Amygdala (tissue), 56 donors: ENCODE data around the gene YY1.
"Not testable (repeated sequence)": the region's sequence is repeated elsewhere in the genome, so short reads cannot be mapped to it uniquely, and the experiment has no call there.

ENCODE experiments used
- DNase-seq, 56 donors: peaks; one replicate each; lab custom pipeline; 2025; lab: John Stamatoyannopoulos, UW

Gene YY1

DNA sequence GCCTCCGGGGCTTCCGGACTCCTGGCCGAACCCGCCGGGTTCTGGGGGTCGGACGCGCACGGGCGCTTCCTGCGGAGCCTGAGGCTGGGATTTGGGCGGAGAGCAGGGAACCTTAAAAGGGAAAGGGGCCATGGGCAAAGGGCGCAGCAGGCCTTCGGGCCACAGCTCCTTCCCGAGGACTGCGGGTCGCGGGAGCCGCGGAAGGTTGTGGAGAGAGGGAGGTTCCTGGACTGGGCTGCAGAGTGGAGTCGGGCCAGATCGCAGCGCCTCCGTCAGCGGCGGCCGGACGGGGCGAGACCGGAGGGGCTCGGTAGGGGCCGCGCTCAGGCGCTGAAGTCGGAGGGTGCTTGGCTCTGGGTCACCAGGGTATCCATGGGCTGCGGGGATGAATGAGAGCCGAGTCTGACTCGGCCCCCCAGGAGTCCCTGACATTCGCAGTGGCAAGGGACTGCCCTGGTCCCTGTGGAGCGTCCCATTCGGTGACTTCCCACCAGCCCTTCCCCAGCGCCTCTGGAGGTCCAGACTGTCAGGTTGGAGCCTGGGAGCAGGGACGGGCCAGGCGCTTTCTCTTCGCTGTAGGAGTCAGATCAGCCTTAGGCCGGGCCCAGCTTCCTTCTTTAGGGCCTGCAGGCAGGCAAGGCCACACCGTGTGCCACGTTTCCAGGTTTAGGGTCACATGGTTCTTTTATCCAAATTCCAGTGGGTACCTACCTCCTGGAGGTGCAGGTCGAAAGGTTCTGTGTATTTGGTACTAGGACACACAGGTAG lies 68.2 kb downstream of the YY1 start:
- DNase-seq = peak in 2 of 56 donors; percentile 36 to 37

DNA sequence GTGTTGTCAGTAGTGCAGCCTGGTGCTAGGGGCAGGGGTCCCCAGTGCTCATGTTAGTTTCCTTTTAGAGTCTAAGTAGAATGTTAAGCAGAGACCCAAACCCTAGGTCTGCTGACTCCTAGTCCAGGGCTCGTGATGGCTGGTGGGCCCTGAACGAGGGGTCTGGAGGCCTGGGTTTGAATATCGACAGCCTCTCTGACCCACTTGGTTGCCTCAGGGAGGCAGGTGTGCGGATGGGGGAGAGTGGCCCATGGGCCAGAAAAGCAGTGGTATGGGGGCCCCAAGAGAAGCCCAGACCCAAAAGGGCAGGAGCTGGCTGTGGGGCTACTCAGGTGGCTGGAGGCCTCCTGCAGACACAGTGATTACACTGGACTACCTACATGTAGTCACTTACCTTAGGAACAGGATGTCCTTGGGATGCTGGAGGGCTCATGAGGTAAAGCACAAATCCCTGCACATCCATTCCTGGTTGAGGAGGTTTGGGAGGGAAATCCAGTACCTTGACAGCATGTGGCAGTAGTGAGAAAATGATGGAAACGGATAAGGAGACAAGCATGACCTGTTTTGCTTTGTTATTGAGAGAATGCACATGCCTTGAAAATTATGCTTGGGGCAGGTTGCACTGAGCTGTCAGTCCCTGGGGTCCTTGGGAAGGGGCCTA lies 69.0 kb downstream of the YY1 start:
- DNase-seq = no peak

DNA sequence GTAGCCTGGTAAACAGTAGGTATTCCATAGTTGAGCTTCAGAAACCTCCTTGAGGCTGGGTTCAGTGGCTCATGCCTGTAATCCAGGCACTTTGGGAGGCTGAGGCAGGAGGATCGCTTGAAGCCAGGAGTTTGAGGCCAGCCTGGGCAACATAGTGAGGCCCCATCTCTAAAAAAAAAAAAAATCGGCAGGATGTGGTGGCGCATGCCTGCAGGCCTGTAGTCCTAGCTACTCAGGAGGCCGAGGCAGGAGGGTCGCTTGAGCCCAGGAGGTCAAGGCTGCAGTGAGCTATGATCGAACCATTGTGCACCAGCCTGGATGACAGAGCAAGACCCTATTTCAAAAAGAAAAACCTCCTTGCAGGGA lies 69.5 kb downstream of the YY1 start:
- DNase-seq = not testable (repeated sequence)

DNA sequence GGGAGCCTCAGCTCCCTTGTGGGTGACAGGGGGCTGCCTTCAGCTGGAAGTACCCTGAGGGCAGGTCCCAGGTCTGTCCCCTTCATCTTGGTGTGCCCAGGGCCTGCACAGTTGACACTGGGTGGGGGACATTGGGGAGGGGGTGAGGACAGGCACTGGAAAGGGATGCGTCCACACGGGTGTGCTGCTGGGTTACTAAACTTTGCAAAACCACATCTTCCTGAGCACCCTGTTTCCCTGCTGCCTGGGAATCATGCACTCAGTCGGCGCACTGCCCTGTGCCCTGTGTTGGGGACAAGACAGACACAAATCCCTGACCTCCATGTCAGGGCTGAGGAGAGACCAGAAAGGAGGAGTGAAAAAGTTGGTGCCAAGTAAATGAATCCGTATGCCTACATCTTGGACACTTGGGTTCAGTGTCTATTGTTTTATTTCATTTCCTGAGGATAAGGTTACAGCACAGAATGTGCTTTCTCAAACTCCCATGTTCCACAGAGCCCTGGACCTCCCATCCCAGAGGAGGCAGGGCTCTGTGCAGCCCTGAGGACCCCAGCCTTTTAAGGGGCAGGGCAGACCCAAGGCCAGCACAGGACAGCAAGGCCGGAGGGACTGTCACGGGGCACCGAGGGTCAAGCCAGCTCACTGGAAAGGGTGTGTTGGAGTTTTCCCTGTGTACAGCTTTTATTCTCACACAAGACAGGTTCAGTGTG lies 70.2 kb downstream of the YY1 start:
- no peak for DNase-seq

DNA sequence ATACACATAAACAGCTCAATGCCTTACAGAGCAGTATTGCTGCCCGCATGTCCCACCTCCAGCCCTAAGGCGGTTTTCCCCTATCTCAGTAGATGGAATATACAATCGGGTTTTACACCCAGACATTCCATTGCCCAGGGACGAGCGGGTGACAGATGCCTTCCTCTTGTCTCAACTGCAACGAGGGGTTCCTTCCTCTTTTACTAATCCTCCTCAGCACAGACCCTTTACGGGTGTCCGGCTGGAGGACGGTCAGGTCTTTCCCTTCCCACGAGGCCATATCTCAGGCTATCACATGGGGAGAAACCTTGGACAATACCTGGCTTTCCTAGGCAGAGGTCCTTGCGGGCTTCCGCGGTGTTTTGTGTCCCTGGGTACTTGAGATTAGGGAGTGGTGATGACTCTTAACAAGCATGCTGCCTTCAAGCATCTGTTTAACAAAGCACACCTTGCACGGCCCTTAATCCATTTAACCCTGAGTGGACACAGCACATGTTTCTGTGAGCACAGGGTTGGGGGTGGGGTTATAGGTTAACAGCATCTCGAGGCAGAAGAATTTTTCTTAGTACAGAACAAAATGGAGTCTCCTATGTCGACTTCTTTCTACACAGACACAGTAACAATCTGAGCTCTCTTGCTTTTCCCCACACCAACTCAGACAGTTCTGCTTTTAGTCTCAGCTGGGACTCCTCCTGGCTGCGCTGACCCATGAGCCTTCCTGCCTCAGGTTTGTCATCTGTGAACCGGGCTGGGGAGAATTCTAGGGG lies 73.3 kb downstream of the YY1 start:
- DNase-seq = not testable (repeated sequence)

DNA sequence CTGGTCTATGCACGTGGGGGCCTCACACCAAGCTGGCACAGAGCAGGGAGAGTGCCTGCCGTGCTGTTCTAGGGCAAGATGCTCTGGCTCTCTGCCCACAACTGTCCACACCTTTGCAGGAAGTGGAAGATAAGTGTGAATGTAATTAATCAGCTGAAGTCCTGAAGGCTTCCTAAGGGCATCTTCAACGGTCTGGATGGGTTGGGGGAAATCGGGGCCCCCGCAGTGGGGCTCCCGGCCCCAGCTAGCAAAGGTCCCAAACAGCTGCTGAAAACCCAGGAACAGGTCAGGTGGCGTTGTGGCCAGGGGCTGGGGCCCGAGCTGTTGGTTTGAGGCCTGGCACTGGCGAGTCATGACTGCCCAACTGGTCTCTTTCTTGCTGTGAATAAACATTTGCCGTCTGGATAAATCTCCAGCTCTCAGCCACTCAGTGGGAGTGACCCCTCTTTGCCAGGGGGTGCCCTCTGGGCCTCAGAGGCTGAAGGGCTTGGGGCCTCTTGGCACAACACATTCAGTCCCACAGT lies 74.0 kb downstream of the YY1 start:
- no peak for DNase-seq

DNA sequence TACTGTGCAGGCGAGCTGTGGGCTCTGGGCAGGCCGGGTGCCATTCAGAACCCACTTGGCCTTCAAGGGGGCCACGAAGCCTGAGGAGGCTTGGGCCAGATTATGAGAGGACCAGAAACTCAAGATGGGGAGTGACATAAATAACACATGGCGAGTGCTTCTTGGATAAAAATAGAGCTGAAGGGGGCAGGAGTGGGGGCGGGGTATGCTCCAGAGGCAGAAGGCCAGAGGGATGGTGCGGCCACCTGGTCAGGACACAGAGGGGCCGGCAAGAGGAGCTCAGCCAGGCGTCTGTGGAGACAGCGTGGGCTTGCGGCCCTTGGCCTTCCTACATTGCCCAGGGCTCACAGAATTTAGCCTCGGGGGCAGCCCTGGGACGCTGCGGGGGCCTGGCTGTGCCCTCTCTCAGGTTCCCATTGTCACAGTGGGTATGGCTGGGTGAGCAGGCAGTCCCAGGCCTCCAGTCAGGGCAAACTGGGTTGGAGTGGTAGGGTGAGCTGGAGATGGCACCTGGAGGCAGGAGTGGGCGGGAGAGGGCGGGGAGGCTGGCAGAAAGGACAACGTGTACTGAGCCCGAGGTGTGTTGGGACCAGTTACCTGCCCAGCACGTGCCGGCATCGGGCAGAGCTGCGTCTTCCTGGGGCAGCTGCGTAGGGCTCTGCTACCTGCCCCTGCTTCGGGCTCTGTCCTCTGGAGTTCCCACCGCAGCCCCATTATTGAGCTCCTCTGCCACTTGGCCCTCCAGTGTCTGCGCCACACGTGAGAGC lies 74.7 kb downstream of the YY1 start:
- no peak for DNase-seq

DNA sequence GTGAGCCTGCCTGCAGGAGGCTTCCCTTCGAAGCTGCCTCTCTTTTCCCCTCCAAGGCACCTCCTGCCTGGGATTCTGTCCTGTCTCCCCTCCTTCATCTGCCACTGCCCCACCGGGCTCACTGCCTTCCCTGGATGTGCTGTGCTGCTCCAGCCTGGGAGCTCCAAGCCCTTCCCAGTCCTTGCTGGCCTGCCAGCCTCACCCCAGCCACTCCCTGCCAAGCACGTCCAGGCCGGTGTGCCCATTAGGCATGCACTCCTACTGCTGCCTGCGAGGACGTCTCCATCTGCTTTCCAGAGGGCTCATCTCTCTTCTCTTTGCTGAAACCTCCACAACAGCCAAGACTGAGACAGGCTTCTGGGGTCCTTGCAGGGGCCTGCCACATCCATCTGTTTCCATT lies 75.8 kb downstream of the YY1 start:
- DNase-seq = no peak

DNA sequence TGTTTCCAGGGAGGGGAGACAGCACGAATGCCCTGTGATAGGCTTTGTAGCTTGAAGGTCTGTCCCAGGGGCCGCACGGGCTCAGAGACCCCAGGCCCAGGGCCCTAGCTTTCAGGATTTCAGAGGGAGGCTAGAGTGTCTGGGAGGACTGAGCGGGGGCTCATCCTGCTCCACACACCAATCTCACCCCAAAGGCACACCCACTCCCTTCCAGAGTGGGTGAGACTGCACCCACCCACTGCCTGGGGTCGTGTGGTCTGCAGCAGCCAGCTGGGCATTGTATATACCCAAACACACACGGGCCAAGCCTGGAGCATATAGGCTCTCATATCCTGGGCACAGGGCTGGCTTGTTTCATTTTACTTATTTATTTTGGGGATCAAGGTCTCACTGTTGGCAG lies 78.4 kb downstream of the YY1 start:
- no peak for DNase-seq

DNA sequence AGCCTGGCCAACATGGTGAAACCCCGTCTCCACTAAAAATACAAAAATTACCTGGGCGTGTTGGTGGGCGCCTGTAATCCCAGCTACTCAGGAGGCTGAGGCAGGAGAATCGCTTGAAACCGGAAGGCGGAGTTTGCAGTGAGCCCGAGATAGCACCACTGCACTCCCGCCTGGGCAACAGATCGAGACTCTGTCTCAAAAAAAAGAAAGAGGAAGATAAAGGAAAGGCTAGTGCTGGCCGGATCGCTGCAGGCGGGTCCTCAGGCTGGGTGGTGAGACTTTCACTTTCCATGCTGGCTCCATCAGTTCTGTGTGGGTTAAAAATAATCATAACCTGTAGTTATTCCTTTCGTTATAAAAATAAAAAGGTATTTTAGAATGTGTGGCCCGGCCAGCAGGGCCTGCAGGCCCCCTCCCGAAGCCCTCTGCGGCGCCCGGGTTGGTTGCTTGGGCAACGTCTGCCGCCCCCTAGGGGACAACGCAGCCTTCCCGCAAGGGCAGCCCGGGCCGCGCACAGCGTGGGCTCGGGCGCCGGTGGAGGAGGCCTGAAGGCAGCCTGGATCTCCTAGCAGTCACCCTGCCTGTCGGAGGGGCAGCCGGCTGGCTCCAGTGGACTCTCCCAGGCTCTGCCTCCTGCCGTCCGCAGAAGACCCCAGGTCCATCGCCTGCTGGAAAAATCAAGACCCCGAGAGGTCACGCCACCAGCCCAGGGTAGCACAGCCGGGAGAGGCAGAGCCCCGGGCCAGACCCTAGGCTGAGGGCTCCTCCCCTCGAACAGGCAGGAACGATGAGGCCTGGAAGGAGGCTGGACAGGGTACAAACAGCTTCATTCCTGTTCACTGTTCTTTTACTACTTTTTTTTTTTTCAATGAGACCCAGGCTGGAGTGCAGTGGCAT lies 79.2 kb downstream of the YY1 start:
- DNase-seq = peak in 23 of 56 donors; percentile 9 to 70 (median 36)

DNA sequence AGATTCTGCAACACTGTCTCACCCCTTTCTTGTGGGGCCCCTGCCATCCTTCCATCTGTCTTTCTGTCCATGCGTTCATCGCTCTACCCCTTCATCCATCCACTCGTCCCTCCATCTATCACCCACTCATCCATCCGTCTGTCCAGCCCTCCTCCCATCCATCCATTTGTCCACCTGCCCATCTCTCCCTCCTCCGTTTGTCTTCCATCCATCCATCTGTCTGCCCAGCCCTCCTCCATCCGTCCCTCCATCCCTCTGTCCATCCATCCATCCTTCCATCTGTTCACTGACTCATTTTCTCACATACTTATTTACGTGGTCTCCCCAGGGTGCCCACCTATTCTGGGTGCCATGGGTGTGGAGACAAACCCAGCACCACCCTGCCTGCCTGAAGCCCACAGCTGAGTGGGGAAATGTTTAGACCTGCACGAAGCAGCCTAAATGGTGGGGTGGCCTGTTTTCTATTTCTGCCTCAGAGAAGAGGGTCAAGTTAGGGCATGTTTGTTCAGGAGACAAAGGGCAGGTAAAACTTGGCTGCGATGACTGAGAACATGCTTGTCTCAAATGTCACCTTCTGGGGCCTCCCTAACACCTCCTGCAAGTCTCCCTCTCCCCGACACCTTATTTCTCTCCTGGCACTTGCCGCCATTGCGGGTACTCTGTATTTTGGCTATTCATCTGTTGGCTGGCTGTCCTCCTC lies 81.4 kb downstream of the YY1 start:
- DNase-seq = no peak

DNA sequence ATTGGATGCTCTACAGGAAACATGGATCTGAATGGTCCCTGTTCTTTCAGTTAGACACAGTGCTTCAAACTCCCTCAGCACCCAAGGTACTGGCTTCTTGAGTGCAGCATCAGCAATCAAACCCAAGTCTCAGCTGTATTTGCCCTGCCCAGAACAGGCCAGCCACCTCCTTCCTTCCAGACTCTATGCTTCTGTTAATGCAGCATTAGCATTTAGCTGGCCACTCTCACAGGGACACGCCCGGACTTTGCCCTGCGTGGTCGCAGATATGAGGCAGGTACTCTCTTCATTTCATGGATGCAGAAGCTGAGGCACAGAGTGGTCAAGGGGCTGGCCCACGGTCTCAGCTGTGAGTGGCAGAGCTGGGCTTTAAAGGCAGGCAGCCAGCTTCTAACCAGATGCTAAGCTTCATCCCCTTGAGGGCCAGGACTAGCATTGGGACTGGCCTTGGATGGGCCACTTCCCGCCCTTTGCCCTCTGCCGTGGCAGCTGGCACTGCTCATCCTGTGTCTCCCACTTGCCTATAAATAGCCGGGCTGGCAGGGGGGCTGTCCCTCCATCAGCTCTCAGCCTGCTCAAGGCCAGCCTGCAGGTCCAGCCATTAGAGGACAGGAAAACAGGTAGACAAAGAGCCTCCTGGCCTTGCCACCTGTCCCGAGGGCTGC lies 82.7 kb downstream of the YY1 start:
- no peak for DNase-seq

DNA sequence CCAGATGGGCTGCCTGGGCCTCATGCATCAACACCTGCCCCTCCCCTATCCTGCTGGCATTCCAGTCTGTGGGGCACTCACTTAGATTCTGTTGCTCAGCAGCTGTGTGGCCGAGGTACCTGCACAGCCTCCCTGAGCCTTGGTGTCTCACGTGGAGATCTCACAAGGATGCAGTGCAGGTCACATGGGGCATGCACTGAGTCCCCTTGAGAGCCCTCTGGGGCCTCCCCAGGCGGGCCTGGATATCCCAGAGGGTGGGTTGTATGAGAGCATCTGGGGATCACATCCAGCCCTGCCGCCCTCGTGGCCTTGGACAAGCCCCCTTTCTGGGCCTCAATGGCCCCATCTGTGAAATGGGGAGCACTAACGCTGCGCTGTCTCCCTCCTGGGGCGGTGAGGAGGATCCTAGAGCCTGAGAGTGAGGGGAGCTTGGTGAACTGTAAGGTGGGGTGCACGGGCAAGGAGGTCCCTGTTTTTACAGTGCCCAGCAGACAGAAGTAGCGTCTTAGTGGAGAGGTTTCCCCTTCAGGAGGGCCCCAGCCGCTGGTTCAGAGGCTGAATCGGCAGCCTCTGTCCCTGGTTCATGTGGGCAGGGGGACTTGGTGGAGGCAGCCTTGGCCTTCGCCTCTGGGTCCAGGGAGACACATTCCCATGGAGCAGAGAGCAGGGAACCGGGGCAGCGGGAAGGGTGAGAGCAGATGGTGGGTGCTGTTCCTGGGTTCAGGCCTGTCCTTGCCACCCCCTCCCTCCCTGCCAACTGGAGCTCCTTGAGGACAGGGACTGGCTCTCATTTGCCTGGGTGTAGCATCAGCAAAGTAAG lies 83.4 kb downstream of the YY1 start:
- DNase-seq = no peak

DNA sequence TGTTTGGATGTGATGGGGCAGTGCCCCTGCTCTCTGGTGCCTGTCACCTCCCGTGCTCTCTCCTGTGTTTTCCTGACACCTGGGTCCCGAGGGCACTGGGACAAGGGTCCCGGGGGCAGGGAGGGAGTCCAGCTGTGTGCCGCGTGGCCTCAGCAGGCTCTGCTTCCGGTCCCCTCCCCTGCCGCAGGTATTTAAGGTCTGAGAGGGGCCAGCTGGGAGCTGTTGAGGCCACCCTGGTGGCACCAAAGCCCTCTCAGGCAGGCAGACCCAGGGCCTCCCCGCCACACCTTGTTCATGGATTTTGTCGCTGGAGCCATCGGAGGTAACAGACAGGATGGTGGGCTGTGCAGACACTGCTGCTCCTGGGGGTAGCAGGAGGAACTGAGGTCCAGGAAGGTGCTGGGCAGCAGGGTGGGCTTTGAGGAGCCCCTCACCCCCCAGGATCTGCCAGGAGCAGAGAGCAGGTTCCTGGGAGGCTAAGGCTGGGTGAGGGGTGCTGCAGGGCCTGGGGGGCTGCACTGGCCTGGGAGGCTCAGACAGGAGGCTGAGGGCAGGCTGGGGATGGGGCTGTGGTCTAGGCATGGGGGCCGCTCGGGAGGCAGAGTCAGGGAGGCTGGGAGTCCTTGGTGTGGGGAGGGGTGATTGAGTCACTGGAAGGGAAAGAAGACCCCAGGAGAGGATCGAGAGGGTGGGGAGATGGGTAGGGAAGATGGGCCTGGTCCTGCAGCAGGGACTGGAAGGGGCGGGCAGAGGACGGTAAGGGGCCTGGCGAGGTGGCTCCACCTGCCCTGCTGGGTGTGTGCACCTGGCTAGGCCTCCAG lies 84.4 kb downstream of the YY1 start, which contains the start of gene SLC25A47:
SLC25A47 (plus strand) TSS at position 219 of the 821 bp plus-strand sequence; CDS start at position 295, 76 bp downstream.
- DNase-seq = no peak

DNA sequence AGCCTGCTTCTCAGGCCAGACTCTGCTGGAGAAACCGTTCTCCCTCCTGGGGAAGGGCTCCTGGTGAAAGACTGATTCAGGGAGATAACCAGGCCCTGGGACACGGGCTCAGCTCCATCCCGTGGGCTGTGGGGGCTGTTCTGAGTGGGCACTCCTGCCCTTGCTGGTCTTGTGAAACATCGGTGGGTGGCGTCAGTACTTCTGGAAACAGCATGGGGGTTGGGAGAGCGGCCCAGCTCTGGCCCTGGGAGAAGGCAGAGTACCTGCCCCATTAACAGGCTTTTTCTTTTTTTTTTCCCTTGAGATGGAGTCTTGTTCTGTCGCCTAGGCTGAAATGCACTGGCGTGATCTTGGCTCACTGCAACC lies 85.0 kb downstream of the YY1 start:
- DNase-seq = no peak

DNA sequence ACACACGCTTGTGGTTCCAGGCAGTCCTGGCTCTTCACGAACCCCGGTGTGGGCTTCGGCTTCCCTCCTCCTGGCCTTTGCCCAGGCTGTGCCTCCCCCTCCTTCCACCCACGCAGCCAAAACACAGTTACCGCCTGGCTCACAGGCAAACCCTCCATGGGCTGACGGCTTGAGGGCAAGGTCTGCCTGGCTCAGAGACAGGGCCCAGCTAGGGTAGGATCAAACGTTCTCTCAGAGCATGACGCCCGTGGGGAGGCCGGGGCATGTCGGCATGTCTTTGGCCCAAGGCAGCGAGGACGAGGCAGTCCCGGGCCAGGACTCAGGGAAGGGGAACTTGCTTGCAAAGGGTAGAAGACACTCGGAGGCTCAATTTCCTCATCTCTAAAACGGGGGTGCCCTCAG lies 86.3 kb downstream of the YY1 start:
- no peak for DNase-seq
